GM11168 (cell line): Measurements from ENCODE around the gene PAK1.

Experiments
- in situ Hi-C: fragments of 300-500 bp; cut with MboI; formaldehyde crosslinking; loops from one replicate; pipeline ENCODE4 v1.12.0; 2022; ENCODE audit warnings: low sequenced_read_pairs; ENCODE audit not compliant: unreplicated experiment

The PAK1 gene

GRCh38 chr11:77381729-77382665, 91.9 kb downstream of the PAK1 start:
- in situ Hi-C loops = no loop called here

- in situ Hi-C loops = no loop called here
Measured at GRCh38 chr11:77379934-77380333, 94.0 kb downstream of the PAK1 start.

DNA sequence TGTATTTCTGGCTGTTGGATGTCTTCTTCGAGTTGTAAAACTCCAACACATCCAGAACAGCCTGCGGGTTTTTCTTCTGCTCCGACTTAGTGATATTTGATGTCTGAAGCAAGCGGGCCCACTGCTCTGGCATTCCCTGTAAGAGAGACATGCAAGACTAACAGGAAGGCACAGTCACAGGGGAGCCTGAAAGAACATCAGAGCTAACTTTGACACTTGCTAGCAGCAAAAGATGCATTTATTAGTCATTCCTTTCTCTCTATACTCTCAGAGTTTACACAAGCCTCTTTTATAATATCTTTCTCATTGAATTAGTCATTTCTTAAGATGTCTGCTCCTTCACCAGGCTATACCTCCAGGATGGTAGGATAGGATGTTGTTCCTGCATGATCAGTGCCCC, 94.6 kb downstream of the PAK1 start:
- in situ Hi-C loops = no loop called here

DNA sequence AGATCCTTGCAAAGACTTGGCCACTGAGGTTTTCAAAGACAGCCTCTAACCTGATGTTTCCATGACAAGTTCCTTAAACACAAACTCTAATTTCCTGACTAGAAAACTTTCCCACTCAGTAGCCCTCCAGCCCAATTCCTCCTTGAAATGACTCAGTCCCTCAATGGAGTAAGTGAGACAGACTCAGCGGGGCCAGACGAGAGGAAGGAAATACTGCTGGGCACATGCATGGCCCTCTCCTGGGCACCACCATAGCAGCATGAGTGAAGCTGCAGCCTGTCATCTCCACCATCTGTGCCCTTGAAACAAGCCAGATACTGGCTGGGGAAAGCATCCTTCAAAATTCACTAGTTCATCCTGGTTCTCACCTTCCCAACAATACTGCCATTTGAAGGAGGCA, 96.2 kb downstream of the PAK1 start:
- in situ Hi-C loops = no loop called here

GRCh38 chr11:77375107-77375506, 98.8 kb downstream of the PAK1 start:
- in situ Hi-C loops = no loop called here

DNA sequence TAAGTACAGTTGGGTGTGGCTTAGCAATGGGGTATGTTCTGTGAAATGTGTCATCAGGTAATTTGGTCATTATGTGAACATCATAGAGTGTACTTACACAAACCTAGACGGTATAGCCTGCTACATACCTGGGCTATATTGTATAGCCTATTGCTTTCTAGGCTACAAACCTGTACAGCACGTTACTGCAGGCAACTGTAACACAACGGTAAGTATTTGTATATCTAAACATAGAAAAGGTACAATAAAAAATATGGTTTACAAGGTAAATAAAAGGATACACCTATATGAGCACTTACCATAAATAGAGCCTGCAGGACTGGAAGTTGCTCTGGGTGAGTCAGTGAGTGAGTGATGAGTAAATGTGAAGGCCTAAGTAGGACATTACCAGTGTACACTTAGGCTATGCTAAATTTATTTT, 99.3 kb downstream of the PAK1 start:
- in situ Hi-C loops = no loop called here

DNA sequence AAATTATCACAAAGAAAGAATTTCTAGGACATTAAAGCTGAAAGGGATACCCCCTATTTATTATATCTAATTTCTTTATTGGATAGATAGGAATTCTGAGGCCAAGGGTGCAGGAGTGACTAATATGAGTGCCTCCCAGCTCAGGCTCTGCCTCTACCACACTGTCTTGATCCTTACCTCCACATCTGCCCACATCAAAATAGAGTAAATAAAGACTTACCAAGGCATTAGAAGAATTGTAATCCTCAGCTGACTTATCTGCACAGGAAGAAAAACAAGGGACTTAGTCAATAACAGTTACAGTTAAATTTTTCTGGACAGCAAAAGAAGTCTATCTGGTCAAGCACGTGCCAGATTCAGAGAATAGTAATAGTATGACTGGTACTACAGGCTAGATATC, 99.8 kb downstream of the PAK1 start:
- in situ Hi-C loops = no loop called here

GRCh38 chr11:77372726-77373125, 101.2 kb downstream of the PAK1 start:
- in situ Hi-C loops = no loop called here

- in situ Hi-C loops = no loop called here
Measured at GRCh38 chr11:77371646-77372045, 102.2 kb downstream of the PAK1 start.

- in situ Hi-C loops = no loop called here
Measured at GRCh38 chr11:77370217-77370616, 103.7 kb downstream of the PAK1 start.

- in situ Hi-C loops = no loop called here
Measured at GRCh38 chr11:77361184-77361583, 112.7 kb downstream of the PAK1 start.

DNA sequence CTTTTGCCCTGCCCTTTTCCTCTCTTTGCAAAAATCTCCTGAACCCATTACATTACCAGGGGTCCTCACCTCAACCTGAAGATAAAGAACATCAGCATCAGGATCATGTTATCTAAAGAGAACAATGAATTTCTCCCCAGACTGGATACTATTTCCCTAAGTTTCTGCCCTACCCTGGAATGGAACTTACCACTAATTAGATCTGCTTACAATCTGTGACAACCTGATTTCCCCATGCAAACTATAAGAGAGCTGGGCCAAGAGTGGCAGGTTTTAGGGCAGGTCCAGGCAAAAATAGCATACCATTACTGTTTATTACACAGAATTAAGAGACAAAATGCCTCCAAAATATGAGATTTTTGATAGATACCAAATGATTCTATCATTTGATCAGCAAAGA, 114.4 kb downstream of the PAK1 start:
- in situ Hi-C loops = no loop called here

DNA sequence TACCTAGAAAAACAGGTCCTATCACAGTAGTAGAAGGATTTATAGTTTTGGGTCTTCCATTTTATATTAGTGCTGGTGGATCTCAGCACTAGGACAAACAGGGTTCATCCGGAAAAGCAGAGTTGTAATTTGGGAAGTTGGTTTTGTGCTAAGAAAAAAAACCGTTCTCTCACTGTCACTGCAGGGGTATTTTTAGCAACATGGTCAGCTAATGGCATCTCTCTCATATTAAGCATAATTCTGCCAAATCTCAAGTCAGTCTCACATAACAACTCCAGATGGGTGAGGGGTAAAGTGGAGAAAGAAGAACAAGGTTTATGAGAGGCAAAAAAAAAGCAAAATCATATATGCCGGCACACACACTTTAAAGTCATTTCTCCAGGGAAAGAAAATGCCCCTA, 120.8 kb downstream of the PAK1 start:
- in situ Hi-C loops = no loop called here

- in situ Hi-C loops = no loop called here
Measured at GRCh38 chr11:77351281-77351886, 122.5 kb downstream of the PAK1 start.

DNA sequence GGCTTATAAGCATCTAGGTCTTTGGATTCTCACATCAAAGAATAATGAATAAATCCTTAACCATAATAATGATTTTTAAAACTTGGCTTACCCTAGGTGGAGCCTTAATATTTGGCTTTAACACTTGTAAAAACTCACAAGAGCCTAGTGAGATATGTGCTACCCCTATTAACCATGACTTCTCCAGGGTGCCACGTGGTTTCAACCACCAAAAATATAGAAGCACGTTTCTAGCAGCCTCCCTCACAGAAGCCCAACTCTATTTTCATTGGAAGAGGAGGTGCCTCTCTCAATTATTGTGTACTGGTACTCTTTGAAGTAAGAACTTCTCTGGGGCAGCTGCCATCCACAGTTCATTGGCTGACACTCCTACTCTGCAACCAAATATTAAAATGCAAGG, 125.9 kb downstream of the PAK1 start:
- in situ Hi-C loops = no loop called here

DNA sequence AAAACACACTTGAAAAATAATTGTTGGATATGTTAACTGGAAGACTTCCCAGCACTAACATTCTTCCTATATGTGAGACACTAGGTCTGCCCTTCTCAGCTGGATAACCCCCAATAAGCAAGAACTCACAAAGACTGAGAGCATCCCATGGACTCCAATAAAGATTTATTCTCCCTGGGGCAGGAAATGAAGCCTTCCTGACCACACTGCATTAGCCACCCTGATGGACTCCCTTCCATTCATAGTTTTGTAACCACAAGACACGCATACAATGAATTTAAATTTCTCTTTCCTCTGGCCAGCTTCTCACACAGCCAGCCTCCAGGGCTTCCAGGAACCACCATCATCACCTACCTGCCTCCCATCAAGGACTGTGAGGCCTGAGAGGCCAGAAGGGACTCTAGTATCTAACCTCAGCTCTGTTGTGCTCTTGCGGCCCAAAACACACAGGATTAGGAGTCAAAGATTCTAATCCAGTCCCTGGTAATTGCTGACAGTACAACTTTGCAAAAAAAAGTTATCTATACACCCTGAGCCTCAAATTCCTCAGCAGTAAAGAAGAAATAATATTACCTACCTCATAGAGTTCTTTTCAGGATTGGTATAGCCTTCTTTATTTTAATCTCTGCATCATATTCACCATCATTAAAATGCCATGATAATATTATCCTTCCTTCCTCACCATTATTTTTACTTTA, 126.8 kb downstream of the PAK1 start:
- in situ Hi-C loops = no loop called here

GRCh38 chr11:77345621-77346020, 128.3 kb downstream of the PAK1 start:
- in situ Hi-C loops = no loop called here

DNA sequence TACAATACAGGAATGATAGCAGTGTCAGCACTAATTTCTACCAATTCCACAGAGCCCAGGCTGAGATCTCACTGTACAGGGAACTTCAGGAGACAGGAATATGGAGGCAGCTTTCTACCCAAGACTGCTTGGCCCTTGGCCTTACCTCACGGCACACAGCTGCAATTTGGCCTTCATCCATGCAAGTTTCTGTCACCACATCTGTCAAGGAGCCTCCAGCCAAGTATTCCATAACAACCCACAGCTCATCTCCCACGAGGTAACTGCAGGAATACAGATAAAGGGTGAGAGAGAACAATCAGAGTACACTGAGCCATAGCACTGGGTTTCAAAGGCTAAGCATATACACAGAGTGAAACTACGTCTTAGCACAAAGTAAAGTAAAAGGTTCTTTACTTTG, 133.4 kb downstream of the PAK1 start:
- in situ Hi-C loops = no loop called here

GRCh38 chr11:77332259-77332658, 141.6 kb downstream of the PAK1 start:
- in situ Hi-C loops = no loop called here

DNA sequence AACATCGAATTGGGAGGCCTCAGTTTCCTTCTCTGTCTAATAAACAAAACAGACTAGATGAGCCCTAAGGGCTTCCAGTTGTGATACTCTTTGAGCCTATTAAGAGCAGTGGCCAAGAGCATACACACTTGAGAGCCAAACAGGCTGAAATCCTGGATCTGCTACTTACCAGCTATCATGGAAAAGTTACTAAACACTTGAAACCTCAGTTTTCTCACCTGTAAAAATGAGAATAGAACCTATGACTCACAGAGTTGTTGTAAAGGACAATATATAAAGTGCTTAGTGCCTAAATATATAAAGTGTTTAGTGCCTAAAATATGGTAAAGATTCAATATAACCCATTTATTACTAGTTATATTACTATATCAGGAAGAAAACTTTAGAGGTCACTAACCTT, 148.7 kb downstream of the PAK1 start:
- in situ Hi-C loops = no loop called here

DNA sequence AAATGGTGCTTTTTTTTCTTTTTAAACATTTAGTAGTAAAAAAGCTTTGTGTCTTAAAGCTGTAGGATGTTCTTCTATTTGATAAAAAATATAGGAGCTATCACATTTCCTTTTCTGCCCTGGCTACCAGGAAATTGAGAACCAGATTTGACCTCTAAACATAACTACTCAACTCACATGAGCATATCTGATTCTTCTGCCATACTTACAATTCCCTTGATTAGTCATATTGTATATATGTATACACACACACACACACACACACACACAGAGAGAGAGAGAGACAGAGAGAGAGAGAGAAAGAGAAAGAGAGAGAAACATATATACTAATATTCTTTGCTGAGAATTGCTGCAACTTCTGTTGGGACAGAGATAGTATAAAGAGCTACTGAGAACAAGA, 149.4 kb downstream of the PAK1 start:
- in situ Hi-C loops = no loop called here
